OCI-LY1 (cell line): Measurements from ENCODE around the gene DPP9.

Source experiments
- CTCF ChIP-seq: fragments of 200-600 bp; sonication (generic), shearing (Covaris generic); IDR thresholded peaks from 2 replicates; pipeline ENCODE4 v1.5.1; 2017; ENCODE audit warnings: mild to moderate bottlenecking, antibody characterized with exemption, low read length, moderate library complexity, mixed read lengths
- EZH2 ChIP-seq: fragments of 200-600 bp; sonication (generic), shearing (Covaris generic); IDR thresholded peaks from 2 replicates; pipeline ENCODE4 v1.8.0; 2017; ENCODE audit warnings: borderline replicate concordance, mixed run types, mild to moderate bottlenecking, antibody characterized with exemption, low read length, moderate library complexity, mixed read lengths

- TF ChIP-seq CTCF (no peak), EZH2 (no peak)
These were observed 32.3 kb downstream of the DPP9 start for GRCh38 chr19:4691373-4691772.
